GM18502 (cell line): ENCODE results near the gene MED31.
"Not testable (repeated sequence)": the region's sequence is repeated elsewhere in the genome, so short reads cannot be mapped to it uniquely, and the experiment has no call there.

ENCODE experiments used
- ATAC-seq: cut with Tn5 transposase; IDR thresholded peaks from one replicate; pipeline ENCODE4 v1.9.1; 2021; ENCODE audit warnings: mild to moderate bottlenecking; ENCODE audit not compliant: unreplicated experiment, poor library complexity

The MED31 gene

GRCh38 chr17:6651354-6651918 lies at the start of gene MED31, which contains the start of gene C17orf100:
MED31 (minus strand) TSS chr17:6651605; CDS start chr17:6651528, 77 bp downstream.
C17orf100 (plus strand) TSS chr17:6651762; CDS start chr17:6651914, 152 bp downstream.
- peak; percentile 82 for ATAC-seq

- no peak for ATAC-seq
These were observed 49.5 kb upstream of the MED31 start for GRCh38 chr17:6700948-6701307.

GRCh38 chr17:6699997-6700947 lies 48.9 kb upstream of the MED31 start:
- ATAC-seq: no peak

GRCh38 chr17:6698004-6698403 lies 46.6 kb upstream of the MED31 start:
- ATAC-seq: no peak

- ATAC-seq: no peak
These were observed 45.5 kb upstream of the MED31 start for GRCh38 chr17:6696906-6697305.

DNA sequence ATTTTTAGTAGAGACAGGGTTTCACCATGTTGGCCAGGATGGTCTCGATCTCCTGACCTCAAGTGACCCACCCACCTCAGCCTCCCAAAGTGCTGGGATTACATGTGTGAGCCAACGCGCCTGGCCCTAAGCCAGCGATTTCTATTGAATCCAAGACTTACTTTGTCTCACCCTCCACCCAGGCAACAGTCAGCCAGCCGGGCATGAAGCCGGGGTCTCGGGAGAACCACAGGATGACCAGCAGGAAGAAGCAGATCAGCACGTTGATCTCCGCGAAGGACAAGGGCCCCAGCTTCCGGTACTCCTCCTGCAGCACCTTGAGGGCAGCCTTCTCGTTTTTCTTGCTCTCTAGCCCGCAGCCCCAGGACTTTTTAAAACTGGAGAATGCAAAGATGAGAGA lies 44.2 kb upstream of the MED31 start:
- no peak for ATAC-seq

DNA sequence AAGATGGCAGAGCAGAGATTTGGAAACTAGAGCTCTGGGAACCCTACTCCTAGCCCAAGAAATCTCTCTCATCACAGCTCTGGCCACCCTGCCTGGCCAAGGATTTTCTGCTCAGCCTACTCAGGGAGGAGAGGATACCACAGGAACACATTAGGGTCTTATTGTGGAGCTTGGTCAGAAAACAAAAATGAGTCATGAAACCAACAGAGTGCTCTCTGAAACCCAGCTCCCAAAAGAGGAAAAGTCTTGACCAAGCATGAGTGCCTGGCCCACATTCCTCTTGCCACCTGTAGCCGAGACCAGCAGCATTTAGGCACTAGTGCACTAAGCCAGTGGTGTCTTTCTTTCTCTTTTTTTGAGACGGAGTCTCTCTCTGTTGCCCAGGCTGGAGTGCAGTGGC lies 43.6 kb upstream of the MED31 start:
- no peak for ATAC-seq

GRCh38 chr17:6691958-6692357 lies 40.6 kb upstream of the MED31 start:
- ATAC-seq: not testable (repeated sequence)

DNA sequence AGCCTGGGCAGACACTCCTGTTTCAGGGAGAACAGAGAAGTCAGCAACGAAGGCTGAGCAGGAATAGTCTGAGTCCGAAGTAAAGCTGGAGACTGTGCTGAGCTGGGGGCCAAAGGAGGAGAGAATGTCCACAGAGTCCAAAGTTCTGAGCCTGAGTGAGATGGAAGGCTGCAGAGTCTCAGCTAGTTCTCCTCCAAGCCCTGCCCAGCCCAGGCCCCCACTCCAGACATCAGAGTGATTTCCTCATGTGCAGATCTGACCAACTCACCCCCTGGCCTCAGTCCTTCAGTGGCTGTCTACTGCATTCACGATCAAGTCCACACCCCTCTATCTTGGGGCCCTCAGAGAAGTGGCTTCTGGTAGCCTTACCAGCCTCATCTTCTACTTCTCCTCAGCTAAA lies 40.1 kb upstream of the MED31 start:
- ATAC-seq: no peak

DNA sequence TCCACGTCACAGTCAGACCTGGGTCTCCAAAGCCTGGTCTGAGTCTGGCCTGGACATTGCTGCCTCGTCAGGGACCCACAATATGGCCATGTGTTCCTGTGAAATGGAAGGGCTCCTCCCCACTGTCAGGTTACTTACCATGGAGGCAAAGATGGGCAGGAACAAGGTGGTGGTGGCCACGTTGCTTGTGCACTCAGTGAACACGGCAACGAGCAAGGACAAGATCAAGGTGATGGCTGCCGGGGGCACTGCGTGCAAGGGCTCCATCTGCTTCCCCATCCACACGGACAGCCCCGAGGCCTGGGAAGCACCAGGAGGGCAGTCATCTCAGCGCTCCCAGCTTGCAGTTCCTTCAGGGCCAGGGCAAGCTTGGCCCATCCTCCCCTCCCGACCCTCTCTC lies 39.2 kb upstream of the MED31 start:
- no peak for ATAC-seq

GRCh38 chr17:6688944-6689343 lies 37.5 kb upstream of the MED31 start:
- ATAC-seq: no peak

DNA sequence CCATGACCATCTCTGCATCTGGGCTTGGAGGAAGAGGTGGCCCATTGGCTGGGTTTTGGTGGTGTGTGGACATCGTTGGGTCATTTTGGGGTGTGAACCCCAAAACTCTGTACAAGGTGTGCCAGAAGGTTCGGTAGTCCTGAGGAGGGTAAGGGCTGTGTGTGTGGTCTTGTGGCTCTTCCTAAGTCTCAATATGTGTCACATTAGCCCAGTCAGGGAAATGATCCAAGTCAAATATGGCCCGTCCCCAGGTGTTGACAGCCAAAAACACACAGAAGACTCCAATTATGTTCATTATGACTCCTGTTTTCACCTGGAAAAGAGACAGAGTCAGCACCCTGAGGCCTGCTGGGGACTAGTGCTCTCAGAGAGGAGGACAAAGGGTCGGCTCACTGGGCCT lies 34.6 kb upstream of the MED31 start:
- ATAC-seq: no peak

DNA sequence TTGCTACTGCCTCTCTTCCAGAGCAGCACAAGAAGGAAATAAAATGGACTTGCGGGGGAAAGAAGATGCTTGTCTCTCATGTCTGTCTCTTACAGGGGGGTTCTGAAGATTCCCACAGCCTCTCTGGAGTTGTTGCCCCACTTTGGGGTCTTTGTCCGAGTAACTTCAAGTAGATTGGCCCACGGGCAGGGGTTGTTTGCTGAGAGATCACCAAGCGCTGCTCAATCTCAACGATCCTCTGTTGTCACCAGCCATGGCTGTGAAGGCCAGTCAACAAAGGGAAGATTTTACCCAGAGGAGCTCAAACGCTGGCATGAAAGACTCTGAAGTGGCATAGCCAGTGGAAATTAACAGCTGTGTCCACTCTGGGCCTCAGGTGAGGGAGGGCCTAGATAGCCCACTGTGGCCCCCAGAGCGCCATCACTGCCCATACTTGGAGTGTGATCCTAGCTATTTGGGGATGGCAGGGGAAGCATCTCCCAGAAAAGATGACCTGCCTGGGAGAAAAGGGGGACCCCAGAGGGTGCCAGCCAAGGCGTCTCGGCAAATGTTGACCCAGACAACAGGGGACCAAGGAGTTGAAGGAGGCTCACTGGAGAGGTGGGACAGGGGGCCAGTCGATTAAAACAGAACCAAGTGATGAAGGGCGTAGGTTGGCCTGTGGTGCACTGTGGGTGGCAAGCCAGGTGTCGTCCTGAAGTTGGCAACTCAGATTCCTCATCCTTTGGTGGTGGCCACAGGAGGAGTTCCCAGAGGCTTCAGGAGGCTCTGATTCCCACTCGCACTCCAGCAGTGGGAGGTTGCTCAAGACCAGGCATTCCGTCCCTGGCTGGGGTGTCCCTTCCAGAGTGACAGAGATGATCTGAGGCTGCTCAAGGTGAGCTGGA lies 33.7 kb upstream of the MED31 start:
- no peak for ATAC-seq

DNA sequence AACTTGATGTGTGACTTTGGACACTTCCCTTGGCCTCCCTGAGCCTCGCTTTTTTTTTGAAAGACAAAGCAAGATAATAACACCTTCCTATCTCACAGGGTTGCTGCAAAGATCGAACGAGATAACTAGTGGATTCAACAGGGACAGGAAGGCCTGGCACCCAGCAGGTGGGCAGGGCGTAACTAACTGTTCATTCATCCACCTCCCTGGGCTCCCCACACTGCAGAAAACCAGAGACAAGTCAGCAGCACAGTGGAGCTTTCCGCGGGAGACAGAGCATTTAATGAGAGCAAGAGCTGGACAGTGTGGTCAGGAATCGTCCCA lies 33.0 kb upstream of the MED31 start:
- no peak for ATAC-seq

DNA sequence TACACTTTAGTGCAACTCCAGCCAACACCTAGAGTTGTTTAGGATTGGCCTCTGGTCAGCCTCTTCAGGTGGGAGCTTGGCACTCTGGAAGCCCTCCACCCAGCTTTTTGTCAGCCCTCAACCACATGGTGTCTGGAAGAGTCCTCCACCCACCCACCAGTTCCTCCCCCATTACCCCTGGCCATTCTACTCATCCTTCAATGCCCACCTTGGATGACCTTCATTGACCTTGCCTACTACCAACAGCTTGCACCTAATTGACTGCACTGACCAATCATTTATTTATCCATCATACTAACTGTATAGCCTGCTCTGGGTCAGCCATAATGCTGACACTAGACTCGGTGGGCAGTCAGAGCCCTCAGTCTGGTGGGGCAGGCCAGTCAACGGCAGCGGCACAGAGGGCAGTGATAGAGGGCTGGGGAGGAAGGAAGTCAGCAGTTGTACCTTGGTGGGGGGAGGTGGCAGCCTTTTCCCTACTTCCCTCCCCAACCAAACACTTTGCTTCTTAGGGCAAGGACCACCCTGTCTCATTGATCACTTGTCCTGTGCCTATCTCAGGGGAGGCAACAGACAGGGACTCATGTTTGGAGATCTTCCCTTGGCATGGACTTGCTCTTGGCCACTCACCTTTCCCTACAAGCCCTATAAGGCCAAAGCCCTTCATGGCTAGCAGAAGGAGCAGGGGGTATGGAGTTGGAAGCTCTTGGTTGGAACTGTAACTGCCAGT lies 32.5 kb upstream of the MED31 start:
- no peak for ATAC-seq

DNA sequence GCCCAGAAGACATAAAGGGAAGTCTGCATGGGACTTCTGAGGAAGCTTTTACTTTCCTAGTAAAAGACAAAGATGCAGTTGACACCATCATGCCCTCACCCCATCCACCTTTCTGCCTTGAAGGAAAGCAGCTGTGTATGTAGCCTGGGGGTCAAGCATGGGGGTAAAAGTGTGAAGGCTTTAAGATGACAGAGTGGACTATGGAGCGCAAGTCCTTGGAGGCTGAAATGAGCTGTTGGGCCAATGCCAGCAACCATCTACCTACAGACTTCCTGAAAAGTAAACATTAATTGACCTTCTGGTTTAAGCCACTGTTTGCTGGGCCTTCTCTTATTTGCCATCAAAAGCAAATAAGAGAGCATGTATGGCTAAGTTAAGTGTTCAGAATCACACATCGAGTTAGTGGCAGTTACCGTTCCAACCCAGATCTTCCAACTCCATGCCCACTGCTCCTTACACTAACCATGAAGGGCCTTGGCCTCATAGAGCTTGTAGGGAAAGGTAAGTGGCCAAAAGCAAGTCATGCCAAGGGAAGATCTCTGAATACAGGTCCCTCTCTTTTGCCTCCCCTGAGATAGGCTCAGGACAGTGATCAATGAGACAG lies 31.8 kb upstream of the MED31 start:
- ATAC-seq: no peak

DNA sequence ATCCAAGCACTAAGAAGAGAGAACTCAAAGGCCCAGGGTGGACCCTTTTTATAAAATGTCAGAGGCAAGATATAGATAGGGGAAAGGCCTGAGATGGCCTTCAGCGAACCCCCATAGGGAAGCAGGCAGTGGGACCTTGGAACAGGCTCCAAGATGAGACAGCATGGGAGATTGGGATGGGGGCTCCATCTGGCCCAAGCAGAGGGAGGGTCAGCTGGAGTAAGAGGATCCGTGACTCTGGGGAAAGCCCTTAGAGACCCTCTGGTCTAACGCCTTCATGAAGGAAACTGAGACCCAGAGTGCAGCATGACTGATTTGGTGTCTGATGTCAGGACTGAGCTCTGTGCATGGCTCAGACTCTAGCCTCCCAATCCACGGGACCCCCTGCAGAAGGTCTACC lies 30.9 kb upstream of the MED31 start:
- ATAC-seq: no peak

- ATAC-seq: no peak
These were observed 30.3 kb upstream of the MED31 start for GRCh38 chr17:6681671-6682070.

- no peak for ATAC-seq
These were observed 29.8 kb upstream of the MED31 start for GRCh38 chr17:6681176-6681575.

- no peak for ATAC-seq
These were observed 27.8 kb upstream of the MED31 start for GRCh38 chr17:6679241-6679640.
